GM04504 (cell line): ENCODE measurements around the gene CBLN4.

ENCODE experiments used
- DNase-seq: peaks from one replicate; pipeline ENCODE4 v3.0.0-alpha.2; 2012; ENCODE audit warnings: low read depth

CBLN4 gene

DNA sequence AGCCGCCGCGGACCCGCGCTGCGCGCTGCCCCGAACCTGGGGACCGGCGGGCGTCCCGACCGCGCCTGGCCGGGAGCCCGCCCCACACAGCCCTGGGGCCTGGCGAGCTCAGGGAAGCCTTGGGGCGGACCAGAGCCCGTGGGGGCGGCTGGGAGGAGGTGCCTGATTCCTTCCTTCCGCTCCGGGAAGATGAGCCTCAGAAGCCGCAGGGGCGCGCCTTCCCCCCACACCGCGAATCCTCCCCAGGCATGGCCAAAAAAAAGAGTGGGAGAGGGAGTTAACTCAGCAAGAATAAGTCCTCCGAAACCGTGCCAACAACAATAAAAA, at the start of gene CBLN4:
Gene CBLN4 (minus strand): TSS at position 131 of the 327 bp plus-strand sequence. CDS start 1,348 bp downstream, outside the sequence.
- DNase-seq, result no peak

DNA sequence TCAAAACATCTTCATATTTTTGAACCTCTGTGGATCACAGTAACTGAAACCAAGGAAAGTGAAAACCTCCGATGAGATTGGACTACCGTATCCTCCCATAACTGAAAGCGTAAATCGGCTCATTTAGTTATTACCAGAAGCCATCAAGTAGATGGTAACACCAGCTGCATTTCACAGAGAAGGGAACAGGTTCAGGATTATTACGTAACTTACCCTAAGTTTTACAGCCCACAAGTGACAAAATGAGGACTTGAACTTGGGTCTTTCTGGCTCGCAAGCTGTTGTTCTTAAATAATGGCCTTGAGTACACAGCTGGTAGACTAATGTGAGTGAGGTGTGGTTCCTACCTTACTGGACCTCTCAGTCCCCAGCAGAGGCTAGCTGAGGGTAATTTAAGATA, 37.9 kb upstream of the CBLN4 start:
- DNase-seq, result no peak

DNA sequence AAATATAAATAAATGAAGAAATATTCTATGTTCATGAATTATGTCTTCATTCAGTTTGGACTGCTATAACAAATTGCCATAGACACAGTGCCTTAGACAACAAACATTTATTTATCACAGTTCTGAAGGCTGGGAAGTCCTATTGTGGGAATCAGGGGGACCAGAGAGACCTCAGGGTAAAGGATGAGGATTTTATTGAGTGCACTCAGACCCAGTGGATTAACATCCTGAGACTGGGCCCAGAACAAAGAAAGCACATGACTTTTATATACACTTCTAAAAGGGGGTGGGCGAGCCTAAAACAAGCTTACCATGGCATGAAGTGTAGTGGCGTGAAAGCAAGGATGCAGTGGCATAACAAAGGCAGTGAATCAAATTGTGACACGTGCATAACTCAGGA, 26.9 kb upstream of the CBLN4 start:
- no peak for DNase-seq

DNA sequence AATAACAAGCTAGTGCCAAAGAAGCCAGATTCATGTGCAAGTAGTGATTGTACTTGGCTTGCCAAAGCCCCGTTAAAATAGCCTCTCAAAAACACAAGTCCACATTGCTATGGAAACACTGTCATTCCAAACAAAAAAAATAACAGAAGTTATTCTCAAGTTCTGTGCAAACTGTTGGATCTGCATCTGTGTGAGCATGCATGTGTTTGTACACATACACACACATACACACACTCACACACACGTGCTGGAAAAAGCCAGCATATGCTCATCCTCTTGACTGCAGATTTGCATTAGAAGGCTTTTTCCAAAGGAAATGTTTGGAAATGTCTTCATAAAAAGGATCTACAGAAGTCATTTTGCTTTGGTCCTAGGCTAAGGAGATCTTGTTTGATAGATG, 13.4 kb upstream of the CBLN4 start:
- no peak for DNase-seq

DNA sequence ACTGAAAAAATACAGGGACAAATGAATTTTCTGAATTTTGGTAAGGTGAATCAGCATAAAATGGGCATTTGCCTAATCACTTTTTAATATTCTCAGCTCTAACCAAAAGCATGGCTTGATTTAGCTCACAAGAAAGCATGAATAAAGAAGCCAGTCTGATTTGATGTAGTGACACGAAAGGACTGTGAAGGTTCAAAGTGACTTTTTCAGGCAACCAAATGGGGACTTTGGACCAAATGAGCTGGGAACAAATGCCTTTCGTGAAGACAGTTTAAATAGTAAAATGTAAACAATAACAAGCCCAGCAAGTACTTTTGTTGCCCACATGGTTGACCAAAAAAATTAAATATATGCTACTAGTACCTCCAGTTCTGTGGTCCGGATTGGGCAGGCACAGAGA, 12.9 kb upstream of the CBLN4 start:
- DNase-seq, result no peak

DNA sequence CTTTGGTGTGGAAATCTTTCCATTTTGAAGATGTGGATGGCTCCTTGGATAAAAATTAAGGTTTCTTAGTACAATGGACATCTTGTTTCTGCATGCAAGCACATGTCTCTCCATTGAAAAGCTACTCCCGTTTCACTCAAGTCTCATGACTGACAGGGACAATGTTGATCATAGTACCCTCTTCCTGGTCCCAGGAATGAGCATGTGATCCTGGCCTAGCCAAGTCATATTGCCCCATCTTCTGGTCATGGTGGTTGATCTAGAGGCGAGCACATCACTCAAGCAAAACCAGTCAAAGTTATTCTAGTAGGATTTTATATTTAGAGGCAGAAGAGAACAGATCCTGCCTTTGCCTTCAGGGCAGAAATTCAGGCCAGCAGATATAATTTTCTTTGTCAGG, 12.2 kb upstream of the CBLN4 start:
- DNase-seq, result no peak

DNA sequence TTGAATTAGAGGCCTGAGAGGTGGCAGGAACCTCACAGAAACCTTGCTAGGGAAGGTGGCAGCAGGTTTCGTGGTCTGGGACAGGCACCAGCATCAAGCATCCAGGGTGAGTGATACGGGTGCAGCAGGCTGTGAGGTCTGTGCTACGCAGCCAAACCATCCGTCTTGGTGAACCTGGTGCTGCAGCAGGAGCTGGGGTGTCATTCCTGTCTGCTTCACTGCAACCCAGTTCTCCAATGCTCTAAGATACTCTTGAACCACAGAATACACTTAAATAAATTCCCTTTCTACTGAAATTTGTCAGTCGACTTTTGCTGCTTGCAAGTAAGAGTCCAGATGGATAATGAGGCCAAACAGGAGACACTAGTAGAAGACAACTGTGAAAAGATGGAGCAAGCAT, 9.7 kb upstream of the CBLN4 start:
- no peak for DNase-seq

DNA sequence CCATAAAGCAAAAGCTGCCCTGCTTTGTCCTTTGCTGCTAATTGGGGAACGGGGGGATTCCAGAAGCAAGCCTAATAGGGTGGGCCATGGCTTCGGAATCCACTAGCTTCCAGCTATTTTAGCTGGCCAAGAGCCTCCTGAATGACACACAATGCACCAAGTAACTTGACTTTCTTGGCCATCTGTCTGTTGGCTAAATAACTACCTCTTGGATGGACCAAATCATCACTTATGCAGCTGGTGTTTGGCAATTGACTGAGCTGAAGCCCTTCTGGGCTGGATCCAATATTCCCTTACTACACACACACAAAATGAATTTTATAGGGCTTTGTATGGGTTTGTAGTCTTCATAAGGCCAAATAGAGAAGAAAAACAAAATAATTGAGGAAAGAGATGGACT, 8.8 kb upstream of the CBLN4 start:
- no peak for DNase-seq

DNA sequence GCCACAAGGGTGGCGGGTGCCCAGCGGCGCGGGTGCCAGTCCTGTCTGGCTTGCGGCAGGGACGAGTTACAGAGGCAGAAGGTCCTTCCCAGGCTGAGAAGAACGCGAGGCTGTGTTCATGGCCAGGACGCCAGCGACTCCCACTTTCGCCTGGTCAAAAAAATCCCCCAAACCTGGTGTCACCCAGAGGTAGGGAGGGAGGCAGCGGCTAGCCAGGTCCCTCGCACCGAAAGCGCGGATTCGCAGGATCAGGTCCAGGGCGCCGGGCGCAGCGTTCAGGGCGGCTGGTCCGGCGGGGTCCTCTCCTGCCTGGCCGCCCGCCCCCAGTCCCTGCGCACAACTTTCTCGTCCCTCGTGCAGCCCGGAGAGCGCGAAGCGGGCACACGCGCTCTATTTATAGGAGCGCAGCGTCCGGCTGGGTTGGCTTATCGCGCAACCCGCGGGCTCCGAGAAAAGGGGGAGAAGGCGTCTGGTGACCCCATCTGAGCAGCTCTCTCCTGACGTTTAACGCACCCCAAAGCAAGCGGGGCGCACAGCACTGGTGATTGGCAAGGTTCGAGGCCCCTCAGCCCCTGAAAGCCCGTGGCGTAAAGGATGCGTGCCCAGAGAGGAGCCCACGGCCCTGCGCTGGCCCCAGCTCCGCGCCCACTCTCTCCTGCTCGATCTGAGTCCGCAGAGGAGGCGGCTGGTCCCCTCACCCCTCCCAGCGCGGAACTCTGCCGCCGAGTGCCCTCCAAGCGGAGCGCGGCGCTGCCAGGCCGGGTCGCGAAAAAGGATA, 519 bp downstream of the CBLN4 start:
- DNase-seq, result no peak

DNA sequence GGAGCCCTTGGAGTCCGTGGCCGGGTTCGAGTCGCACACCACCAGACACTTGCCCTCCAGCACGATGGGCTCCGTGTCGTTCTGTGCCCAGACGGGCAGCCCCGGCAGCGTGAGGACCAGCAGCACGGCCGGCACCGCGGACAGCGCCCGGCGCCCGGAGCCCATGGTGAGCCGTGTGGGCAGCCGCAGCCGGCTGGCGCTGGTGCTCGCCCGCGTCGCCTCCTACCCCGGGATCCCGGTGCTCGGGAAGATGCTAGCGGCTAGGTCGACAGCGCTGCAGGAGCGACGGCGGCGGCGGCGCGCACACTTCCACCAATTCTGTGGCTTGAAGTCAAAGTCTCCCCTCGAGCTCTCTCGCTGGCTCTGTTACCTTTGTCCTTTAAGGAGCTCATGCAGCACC, 1.3 kb downstream of the CBLN4 start:
- DNase-seq, result no peak

DNA sequence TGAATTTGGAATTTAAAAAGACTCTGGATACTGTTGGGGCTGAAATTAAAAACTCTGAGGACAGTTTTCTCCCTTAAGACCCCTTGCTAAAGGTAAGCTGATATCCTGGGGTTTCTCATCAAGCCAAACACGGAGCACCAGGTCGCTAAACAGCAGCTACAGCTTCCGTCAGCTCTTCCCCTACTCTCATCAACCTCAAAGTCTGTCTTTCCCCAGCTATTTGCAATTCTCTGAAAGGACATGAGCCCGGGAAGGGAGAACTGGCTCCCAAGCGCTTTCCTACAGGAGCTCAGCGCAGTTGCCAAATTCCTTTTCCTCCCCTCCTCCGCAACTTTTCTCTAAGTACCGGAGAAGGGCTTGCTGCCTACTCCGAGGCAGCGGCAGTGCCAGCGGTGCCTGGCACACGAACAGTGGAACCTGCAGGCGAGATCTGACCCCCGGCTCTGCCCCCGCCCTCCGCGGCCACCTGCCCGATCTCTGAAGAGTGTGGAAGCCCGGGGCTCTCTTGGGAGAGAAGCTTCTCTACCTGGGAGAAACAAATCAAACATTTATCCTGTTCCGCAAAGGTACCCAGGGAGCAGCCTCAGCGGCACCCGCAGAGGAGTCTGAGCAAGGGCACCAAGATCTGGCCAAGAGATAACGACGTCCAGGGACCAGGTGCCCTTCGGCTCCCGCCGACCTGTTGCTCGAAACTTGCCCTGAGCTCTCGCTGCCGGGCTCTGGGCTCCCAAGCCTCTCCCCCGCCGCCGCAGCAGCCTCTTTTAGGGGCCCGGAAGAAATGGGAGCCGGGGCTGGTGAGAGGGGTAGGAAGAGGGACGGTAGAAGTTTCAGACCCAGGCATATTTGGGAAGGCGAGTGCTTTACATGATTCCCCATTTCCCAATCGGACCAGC, 2.2 kb downstream of the CBLN4 start:
- no peak for DNase-seq

DNA sequence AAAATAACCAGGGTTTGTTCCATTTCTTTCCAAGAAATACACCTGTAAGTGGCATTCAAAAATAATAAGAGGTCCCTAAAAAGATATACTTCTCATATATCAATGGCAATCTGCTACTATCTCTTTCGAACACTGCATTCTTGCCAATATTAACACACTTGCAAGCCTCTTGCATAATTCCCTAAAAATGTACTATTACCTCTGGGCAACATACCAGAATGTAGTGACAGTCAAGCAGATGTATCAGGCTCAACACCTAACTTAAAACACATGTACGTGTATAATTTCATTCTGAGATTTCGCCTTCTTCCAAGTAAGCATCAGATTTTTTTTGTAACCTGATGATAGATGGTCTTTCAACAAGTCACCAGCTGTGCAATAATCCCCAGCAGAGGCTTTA, 3.4 kb downstream of the CBLN4 start:
- DNase-seq, result no peak

DNA sequence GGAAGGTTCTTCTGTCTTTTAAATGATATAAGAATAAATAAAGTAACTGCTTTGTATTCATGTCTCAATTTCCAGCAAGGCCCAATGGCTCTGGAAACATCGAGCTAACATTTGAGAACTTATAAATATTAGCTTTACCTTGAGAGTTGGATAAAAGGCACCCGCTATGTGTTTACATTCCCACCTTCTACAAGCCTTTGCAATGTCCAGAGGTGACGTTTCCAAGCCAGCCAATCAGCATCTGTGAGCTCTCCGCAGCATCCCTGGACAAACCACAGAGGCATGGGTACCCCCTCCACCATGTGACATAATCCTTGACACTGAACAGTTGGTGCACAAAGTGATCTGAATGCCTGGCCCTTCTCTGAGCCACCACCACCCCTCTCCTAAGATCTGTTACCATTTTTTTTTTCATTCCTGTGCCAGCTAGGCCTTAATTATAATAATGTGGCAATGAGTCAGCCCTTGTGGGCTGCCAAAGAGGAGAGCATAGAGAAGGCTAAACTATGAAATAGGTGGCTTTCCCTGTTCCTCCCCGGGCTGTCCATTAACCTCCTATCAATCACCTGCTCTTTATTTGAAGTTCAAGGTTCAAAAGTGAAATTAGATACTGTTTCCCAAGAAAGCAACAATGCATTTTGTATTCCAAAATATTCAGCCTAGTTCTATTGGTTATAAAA, 4.1 kb downstream of the CBLN4 start:
- DNase-seq, result no peak

DNA sequence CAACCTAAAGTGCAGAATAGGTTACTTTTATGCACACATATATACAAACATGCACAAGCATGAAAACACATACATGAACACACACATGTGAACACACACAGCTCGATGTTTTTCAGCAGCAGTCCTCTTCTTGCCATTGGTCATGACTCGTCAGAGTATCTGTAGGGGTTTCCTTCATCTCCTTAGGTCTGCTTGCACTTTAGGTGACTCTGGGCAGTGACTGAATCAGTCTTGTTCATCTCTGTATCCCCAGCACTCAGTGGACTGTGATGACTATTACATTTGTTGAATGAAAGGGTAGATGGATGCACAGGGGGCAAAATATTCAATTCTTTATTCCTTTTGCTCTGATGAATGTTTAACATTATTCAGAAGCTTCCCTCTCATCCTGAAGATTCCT, 26.8 kb downstream of the CBLN4 start:
- DNase-seq, result no peak

DNA sequence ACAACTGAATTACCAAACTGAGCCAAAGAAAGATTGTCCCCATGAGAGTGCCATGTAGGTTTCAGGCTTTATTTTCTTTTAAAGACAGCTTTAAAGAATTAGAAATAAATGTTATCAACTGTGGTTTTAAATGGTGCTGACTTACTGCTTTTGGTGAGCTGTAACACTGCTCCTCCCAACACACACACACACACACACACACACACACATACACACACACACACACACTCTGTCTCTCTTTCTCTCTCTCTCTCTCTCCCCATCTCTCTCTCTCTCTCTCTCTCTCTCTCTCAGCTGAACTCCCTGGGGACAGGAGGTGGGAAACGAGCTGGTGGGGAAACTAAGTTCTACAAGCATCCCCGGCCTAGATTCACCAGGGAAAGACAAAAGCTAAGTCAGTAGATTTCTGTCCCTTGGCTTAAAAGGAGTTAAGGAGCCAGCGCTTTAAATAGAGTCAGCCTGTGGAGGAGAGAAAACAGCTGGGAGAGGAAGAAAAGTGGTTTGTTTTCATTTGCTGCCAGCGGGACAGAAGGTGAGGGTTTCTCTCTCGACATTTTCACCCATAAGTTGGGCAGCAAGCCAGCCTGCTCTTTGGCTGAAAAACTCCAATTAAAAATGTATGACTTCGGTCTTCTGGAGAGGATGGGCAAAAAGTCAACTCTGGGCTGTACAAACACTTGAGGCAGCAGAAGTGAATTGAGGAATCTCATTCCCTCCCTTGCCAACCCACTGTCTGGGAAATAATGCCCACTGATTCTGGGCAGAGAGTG, 27.4 kb downstream of the CBLN4 start:
- DNase-seq, result no peak

DNA sequence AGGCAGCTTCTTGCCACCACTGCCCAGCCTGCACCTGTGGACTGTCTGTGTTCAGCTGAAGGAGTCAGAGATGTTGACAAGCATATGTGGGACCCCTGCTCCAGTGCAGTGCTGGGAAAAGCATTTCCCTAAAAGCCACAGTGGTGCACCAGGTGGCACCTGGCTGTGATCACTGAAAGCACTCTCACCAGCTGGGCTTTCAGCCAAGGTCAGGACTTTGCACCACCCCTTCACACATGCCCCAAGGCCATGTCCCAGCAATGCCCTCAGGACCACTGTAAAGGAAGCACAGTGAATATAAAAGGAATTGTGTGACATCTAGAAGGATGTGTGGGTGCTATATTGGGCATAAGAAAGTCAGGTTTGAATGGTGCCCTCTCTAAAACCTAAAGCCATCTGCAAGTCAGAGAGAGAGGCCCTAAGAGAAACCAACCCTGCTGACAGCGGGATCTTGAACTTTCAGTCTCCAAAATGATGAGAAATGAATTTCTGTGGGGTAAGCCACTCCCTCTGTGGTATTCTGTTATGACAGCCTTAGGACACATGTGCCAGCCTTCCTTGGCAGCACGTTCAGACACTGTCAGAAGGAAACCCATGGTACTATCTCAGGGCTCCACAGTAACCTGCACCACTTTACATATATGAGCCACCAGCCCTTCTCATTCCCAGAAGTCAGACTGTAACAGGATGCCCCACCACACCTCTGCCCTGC, 30.7 kb downstream of the CBLN4 start:
- DNase-seq, result no peak

DNA sequence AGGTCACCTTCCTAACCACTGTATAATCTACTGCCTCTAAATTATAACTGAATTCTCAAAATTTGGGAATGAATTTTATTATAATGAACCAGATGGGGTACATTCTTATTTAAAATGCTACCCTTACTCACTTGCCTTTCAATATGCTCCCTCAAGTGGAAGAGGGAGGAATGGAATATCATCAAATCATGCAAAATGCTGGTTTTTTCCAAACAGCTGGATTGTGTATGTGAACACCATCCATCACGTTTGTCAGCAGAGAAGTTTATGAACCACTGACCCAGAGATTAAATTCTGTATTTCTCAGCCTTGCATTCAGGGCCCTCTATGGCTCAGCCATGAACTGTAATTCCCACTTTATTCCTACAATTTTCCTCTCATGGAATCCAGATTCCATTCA, 40.5 kb downstream of the CBLN4 start:
- no peak for DNase-seq

DNA sequence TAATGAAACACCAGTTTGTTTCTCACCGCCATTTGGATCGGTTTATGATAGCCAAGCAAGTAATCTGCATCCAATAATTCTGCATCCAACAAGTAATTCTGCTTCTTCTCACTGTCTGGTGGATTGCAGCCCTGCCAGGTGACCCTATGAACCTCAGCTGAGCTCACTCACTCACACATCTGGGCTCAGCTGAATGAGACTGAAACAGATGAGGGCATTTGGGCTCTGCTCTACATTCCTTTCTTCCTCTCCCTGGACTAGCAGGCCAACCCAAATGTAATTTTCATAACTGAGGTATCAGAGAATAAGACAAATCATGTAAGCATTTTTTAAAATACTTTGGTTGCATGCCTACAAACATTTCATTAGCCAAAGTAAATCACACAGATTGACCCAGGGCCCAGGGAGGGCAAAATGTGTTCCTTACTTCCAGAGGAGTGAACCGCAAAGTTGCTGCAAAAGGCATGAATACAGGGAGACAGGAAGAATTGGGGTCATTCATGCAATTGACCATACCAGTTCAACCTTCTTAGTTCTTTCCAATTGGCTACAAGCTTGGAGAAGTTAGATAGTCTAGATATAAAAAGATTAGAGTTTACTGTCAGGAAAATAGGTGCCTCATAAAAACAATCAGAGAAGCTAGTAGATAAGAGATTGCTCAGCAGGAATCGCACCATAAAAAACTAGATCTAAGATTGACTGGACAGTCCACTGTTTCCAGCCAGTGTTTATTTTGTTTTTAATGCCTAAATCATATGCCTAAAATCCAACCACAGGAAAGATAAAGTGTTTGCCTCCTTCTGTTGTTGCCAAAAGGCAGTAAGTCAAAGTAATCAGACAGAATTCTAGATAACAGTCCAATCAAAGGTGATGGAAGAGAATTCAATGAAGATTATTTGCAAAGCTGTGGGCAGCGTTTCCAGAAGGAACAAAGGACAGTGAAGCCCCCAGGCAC, 43.7 kb downstream of the CBLN4 start:
- no peak for DNase-seq

DNA sequence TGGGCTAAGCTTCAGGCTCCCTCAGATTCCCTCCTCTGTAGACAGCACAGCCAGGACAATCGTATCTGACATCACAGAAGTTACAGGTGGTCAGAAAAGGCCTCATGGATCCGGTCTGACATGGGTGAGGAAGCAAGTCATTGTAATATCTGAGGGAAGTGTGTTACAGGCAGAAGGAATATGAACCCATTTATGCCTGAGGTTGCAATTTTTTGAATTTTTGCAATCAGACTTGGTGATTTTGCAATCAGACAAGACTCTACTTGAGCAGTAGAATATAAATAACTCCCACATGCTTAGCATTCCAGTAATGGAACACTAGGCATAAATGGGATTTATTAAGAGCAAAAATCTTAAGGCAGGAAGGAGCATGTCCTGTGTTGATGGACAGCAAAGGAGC, 52.1 kb downstream of the CBLN4 start:
- no peak for DNase-seq

DNA sequence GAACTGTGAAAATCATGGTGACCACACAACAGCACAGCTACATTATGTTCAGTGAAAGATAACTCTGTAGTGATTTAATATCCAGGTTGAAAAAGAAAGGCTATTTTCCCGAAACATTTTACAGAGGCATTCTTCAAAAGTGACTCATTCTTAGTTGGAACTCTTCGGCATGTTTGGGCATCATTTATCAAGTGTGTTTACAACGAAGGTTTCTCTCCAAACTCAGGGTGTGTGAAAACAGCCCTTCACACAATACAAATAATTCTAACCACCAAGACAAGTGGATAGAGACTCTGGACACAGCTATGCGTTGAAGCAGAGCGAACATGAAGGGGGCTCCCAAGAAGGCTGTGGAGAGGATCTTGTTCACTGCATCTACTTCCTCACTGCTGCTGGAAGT, 57.6 kb downstream of the CBLN4 start:
- DNase-seq, result no peak
